ENCODE measurements around the gene ROBO1.

Gene ROBO1

GRCh38 chr3:78863306-78864203 lies 904.2 kb downstream of the ROBO1 start:
- DNase-seq, result no peak

- DNase-seq, result no peak
Observed at GRCh38 chr3:78861156-78861555, 906.6 kb downstream of the ROBO1 start.

- no peak for DNase-seq
Observed at GRCh38 chr3:78860567-78860966, 907.2 kb downstream of the ROBO1 start.

GRCh38 chr3:78858910-78859309 lies 908.9 kb downstream of the ROBO1 start:
- DNase-seq, result no peak

GRCh38 chr3:78858174-78858573 lies 909.6 kb downstream of the ROBO1 start:
- DNase-seq, result no peak

GRCh38 chr3:78857494-78858111 lies 910.2 kb downstream of the ROBO1 start:
- peak; percentile 42 for DNase-seq

- DNase-seq, result no peak
Observed at GRCh38 chr3:78856164-78856563, 911.6 kb downstream of the ROBO1 start.

- no peak for DNase-seq
Observed at GRCh38 chr3:78855190-78855589, 912.6 kb downstream of the ROBO1 start.

- peak; percentile 81 for DNase-seq
Observed at GRCh38 chr3:78848392-78849288, 919.2 kb downstream of the ROBO1 start.

- no peak for DNase-seq
Observed at GRCh38 chr3:78847603-78848002, 920.2 kb downstream of the ROBO1 start.

GRCh38 chr3:78847203-78847602 lies 920.6 kb downstream of the ROBO1 start:
- DNase-seq, result no peak

- DNase-seq, result no peak
Observed at GRCh38 chr3:78846718-78847117, 921.1 kb downstream of the ROBO1 start.

- DNase-seq, result no peak
Observed at GRCh38 chr3:78845605-78846004, 922.2 kb downstream of the ROBO1 start.

- DNase-seq, result no peak
Observed at GRCh38 chr3:78844307-78844706, 923.5 kb downstream of the ROBO1 start.

GRCh38 chr3:78839693-78840092 lies 928.1 kb downstream of the ROBO1 start:
- peak; percentile 15 for DNase-seq

- DNase-seq, result no peak
Observed at GRCh38 chr3:78838362-78838761, 929.4 kb downstream of the ROBO1 start.

- DNase-seq, result no peak
Observed at GRCh38 chr3:78834910-78835309, 932.9 kb downstream of the ROBO1 start.

GRCh38 chr3:78832785-78833204 lies 935.0 kb downstream of the ROBO1 start:
- no peak for DNase-seq

GRCh38 chr3:78831446-78831972 lies 936.3 kb downstream of the ROBO1 start:
- no peak for DNase-seq

GRCh38 chr3:78830470-78830869 lies 937.3 kb downstream of the ROBO1 start:
- DNase-seq, result no peak

- no peak for DNase-seq
Observed at GRCh38 chr3:78827618-78828017, 940.2 kb downstream of the ROBO1 start.

- DNase-seq, result no peak
Observed at GRCh38 chr3:78825858-78826215, 942.0 kb downstream of the ROBO1 start.

All from SHP77 treated with DMSO at 0.1 percent for 48 hours (cell line).